Heart right ventricle (tissue), 16 donors: Measurements from ENCODE around the gene IQSEC2. TPM values are rescaled to one million over a fixed set of nuclear protein-coding genes. Genes with fewer than 3 reads are reported as not detected.

Source experiments
- ATAC-seq, 8 donors: fragments of 200-7000 bp; cut with Tn5 transposase; one replicate each; pipeline ENCODE4 v1.9.1; 2020; ENCODE audit warnings: mild to moderate bottlenecking in 8 of 8, moderate library complexity in 8 of 8, moderate number of reproducible peaks in 1 of 8
- DNase-seq, 2 donors: peaks; one replicate each; pipeline ENCODE4 v3.0.0-alpha.2; 2020
- H3K27ac ChIP-seq, 10 donors: fragments of 200-600 bp; sonication (generic) in 2 of 10; one replicate each; pipeline versions ENCODE4 v1.5.0 to v1.8.0; 2020 to 2022; ENCODE audit warnings: mild to moderate bottlenecking in 3 of 10
- H3K27me3 ChIP-seq, 7 donors: fragments of 200-600 bp; one replicate each; pipeline ENCODE4 v1.8.0; 2021 to 2022; ENCODE audit warnings: mild to moderate bottlenecking in 2 of 7
- H3K36me3 ChIP-seq, 9 donors: fragments of 200-600 bp; sonication (generic) in 1 of 9; one replicate each; pipeline versions ENCODE4 v1.5.0 to v1.8.0; 2020 to 2022; ENCODE audit warnings: mild to moderate bottlenecking in 2 of 9
- H3K4me1 ChIP-seq, 9 donors: fragments of 200-600 bp; sonication (generic) in 1 of 9; one replicate each; pipeline versions ENCODE4 v1.5.0 to v1.8.0; 2020 to 2022; ENCODE audit warnings: mild to moderate bottlenecking in 4 of 9
- H3K4me3 ChIP-seq, 10 donors: fragments of 200-600 bp; sonication (generic) in 2 of 10; one replicate each; pipeline versions ENCODE4 v1.5.0 to v1.8.0; 2020 to 2022; ENCODE audit warnings: mild to moderate bottlenecking in 7 of 10, moderate library complexity in 2 of 10
- H3K9me3 ChIP-seq, 11 donors: fragments of 200-600 bp in 10 of 11; sonication (generic) in 2 of 11; one replicate each; pipeline versions ENCODE4 v1.5.0 to v1.8.0; 2013 to 2022; ENCODE audit warnings: mild to moderate bottlenecking in 2 of 11, control low read depth in 1 of 11, moderate library complexity in 1 of 11
- CTCF ChIP-seq, 9 donors: fragments of 200-600 bp; sonication (generic) in 2 of 9; IDR thresholded peaks; one replicate each; pipeline versions ENCODE4 v1.5.0 to v1.8.0; 2021 to 2022; ENCODE audit warnings: antibody characterized with exemption in 9 of 9, mild to moderate bottlenecking in 5 of 9, moderate library complexity in 1 of 9
- WGBS, 2 donors: extraction: QIAGEN DNeasy Blood & Tissue Kit; methylation state at CpG; one replicate each; pipeline ENCODE4 v1.1.7; 2013; ENCODE audit warnings: inconsistent platforms in 1 of 2; 5-methylcytosine and 5-hydroxymethylcytosine counted together
- intact Hi-C, 10 donors: fragments of 100-400 bp; cut with DNase I; formaldehyde crosslinking; loops; one replicate each; pipeline versions ENCODE4 v1.11.1 to v1.14.2; 2022
- long read RNA-seq, 3 donors: library from polyadenylated mRNA; unstranded; transcript quantifications; one replicate each; pipeline ENCODE4 v2.0.0, GENCODE V29; 2020 to 2021
- polyA plus RNA-seq, 2 donors: library from polyadenylated mRNA; stranded (reverse); fragments of 200-250 nt; gene quantifications; one replicate each; pipeline ENCODE4 v1.2.3, GENCODE V29; 2013
- total RNA-seq, 10 donors: library from RNA; stranded (reverse); fragmentation: NEBNext Ultra II Directional in 3 of 10; extraction: Animal tissue kit (Norgen Biotek cat#: 25700) in 3 of 10; gene quantifications; one replicate each; pipeline versions ENCODE4 v1.2.1 to v1.2.4, GENCODE V29; 2021 to 2023
- donor health status: Arrhythmogenic right ventricular cardiomyopathy.
- donor health status: ischemic (EF 13 %, LVEDD 7.1; RV severe dilation, severe dysfunction).
- donor health status: healthy with polysubstance abuse.
- donor health status: DM: no; HTN: yes; CAD: no.
- donor health status: DM: no; HTN: no; CAD: no.
- donor health status: ischemic (EF 25% LVEDD 6.9; RV normal size, moderate dysfunction).
- donor health status: ischemic (EF 25% LVEDD 5.7; RV mildly dilated, moderate dysfunction).
- donor health status: healthy.
- donor health status: DM: yes; HTN: yes; CAD: no.
- donor health status: Ischemic cardiomyopathy.
- donor health status: ischemic (EF 35%, LVEDD 5.7; RV mildly dilated, moderate dysfunction).
- donor health status: nonischemic (EF 11% LVEDD 7.7; RV severe dilation, severe dysfunction).
- donor health status: DM: yes; HTN: yes; CAD: no.
- donor health status: PGD.
- donor health status: ischemic (EF 29% LVEDD 5.4; RV normal size, mild dysfunction).
- donor health status: nonischemic (EF 23%, LVEDD 6.1; RV moderate dilation, normal function).

The IQSEC2 gene
- total RNA-seq (10 to 100 TPM in 6 of 10 donors, 1 to 10 TPM in 4; 8.6 to 13.3 (median 10.7) TPM), polyA plus RNA-seq (10 to 100 TPM in 1 of 2 donors, 1 to 10 TPM in 1; 7.9 to 19.4 TPM)
- long read RNA-seq, donor 1, partial matches to known transcripts = 0 of 3 reads
- long read RNA-seq, donor 1, other reads (novel, unspliced or antisense) = 1 of 3 reads
- long read RNA-seq, donor 2, partial matches to known transcripts = 1 of 4 reads
- long read RNA-seq, donor 2, other reads (novel, unspliced or antisense) = 3 of 4 reads
- long read RNA-seq, donor 3 = 0 reads

GRCh38 chrX:53281321-53281822 is at the start of gene IQSEC2:
IQSEC2 (minus strand) TSS chrX:53281584.
- 0 to 1% methylated on average over 5 to 9 of the region's 9 CpGs for WGBS, 2 donors
- H3K36me3 ChIP-seq = no peaks in the 10 kb centered on the region
- peak within 1 kb of the TSS in 9 of 10 donors; percentile 7 to 56 (median 51) for H3K4me3 ChIP-seq
- H3K27me3 ChIP-seq = peaks cover 0 to 63% (median 0%) of the 10 kb centered on the region in 7 donors
- DNase-seq (peak; percentile 86 to 87), ATAC-seq (peak; percentile 84 to 95 (median 92))
- no peaks in the 10 kb centered on the region for H3K9me3 ChIP-seq
- H3K27ac ChIP-seq = peak within 1 kb of the TSS in 9 of 10 donors; percentile 28 to 87 (median 72)
- TF ChIP-seq CTCF (IDR thresholded peaks at IDR 0.05) = no peak
- intact Hi-C loops = loop anchor here in 5 of 10 donors (5.0 to 10.0 kb wide), 2 partner anchors 36 to 153 kb away; partner anchors contain the start of gene HSD17B10 (in 4 of the 5)
- peaks cover 4 to 40% (median 20%) of the 10 kb centered on the region in 9 donors for H3K4me1 ChIP-seq

- H3K4me3 ChIP-seq = no peak overlapping the region
- WGBS, 2 donors = 83 to 91% methylated on average over 10 of the region's 10 CpGs
- no peaks in the 10 kb centered on the region for H3K36me3 ChIP-seq
- H3K27ac ChIP-seq = no peak overlapping the region
- peaks cover 0 to 100% (median 0%) of the 10 kb centered on the region in 7 donors for H3K27me3 ChIP-seq
- TF ChIP-seq CTCF (IDR thresholded peaks at IDR 0.05) = no peak
- no peaks in the 10 kb centered on the region for H3K4me1 ChIP-seq
- no peak for DNase-seq
- no peaks in the 10 kb centered on the region for H3K9me3 ChIP-seq
- intact Hi-C loops = no loop called here
- ATAC-seq = no peak
These were observed 48.9 kb upstream of the IQSEC2 start for GRCh38 chrX:53330331-53330730.

- Histone ChIP-seq H3K9me3 (no peaks in the 10 kb centered on the region), H3K4me3 (no peak overlapping the region), H3K27ac (no peak overlapping the region), H3K27me3 (peaks cover 0 to 97% (median 0%) of the 10 kb centered on the region in 7 donors), H3K4me1 (peaks cover 0 to 9% (median 4%) of the 10 kb centered on the region in 9 donors), H3K36me3 (no peaks in the 10 kb centered on the region)
- TF ChIP-seq CTCF (IDR thresholded peaks at IDR 0.05) = no peak
- 93 to 97% methylated on average over 1 of the region's 1 CpG for WGBS, 2 donors
- intact Hi-C loops = no loop called here
- DNase-seq (no peak), ATAC-seq (no peak)
These were observed 43.4 kb upstream of the IQSEC2 start for GRCh38 chrX:53324803-53325202.

GRCh38 chrX:53324085-53324484 is 42.7 kb upstream of the IQSEC2 start:
- intact Hi-C loops = no loop called here
- ATAC-seq (no peak), DNase-seq (no peak)
- Histone ChIP-seq H3K4me3 (no peak overlapping the region), H3K36me3 (no peaks in the 10 kb centered on the region), H3K9me3 (no peaks in the 10 kb centered on the region), H3K27me3 (peaks cover 0 to 97% (median 0%) of the 10 kb centered on the region in 7 donors), H3K4me1 (peaks cover 0 to 9% (median 5%) of the 10 kb centered on the region in 9 donors), H3K27ac (no peak overlapping the region)
- no peak for TF ChIP-seq CTCF (IDR thresholded peaks at IDR 0.05)
- WGBS, 2 donors = 98 to 99% methylated on average over 2 of the region's 2 CpGs
